Panc1 (cell line): ENCODE data around the gene ATM. TPM values are rescaled to one million over a fixed set of nuclear protein-coding genes. Genes with fewer than 3 reads are reported as not detected.

Experiments
- ATAC-seq: fragments of 200-7000 bp; cut with Tn5 transposase; 2 replicates; pipeline ENCODE4 v1.9.1; 2020; ENCODE audit warnings: mild to moderate bottlenecking, moderate library complexity
- BruUV-seq: library from RNA; stranded (reverse); fragments of 400-500 nt; replicated peaks from 2 replicates; lab custom pipeline; 2021; lab: Mats Ljungman, UMichigan
- CTCF ChIA-PET: fragments of 300-600 bp; sonication (Branson Sonifier 250); formaldehyde crosslinking; loops from one replicate; lab custom pipeline; 2022; ENCODE audit warnings: antibody characterized with exemption; lab: Charles Lee
- POLR2A ChIA-PET: fragments of 300-600 bp; sonication (Branson Sonifier 250); formaldehyde crosslinking; loops from one replicate; lab custom pipeline; 2022; ENCODE audit warnings: antibody characterized with exemption; lab: Charles Lee
- DNase-seq: peaks from one replicate; pipeline ENCODE4 v3.0.0-alpha.2; 2010; ENCODE audit warnings: low read depth, low spot score
- H3K27ac ChIP-seq: 2 replicates; pipeline ENCODE4 v1.5.1; 2011; ENCODE audit warnings: mild to moderate bottlenecking, low read length, inconsistent platforms
- H3K27me3 ChIP-seq: fragments of 200-500 bp; sonication (Bioruptor generic); 2 replicates; pipeline ENCODE4 v1.6.0; 2014; ENCODE audit warnings: low read length, inconsistent platforms; ENCODE audit not compliant: control insufficient read depth, insufficient read depth
- H3K36me3 ChIP-seq: fragments of 200-500 bp; sonication (Bioruptor generic); 2 replicates; pipeline ENCODE4 v1.5.1; 2014; ENCODE audit warnings: inconsistent platforms, mild to moderate bottlenecking, low read length, moderate library complexity; ENCODE audit not compliant: control insufficient read depth, insufficient read depth
- H3K4me1 ChIP-seq: 2 replicates; pipeline ENCODE4 v1.5.1; 2011; ENCODE audit warnings: inconsistent platforms, mild to moderate bottlenecking, low read length, moderate library complexity; ENCODE audit not compliant: control insufficient read depth, insufficient read depth
- H3K4me3 ChIP-seq, 2 experiments: 2 replicates each; pipeline ENCODE4 v1.5.1; 2011 to 2012; ENCODE audit warnings: low read depth in 2 of 2, low read length in 2 of 2, mild to moderate bottlenecking in 2 of 2, inconsistent platforms in 1 of 2, moderate library complexity in 1 of 2
- H3K9me3 ChIP-seq: fragments of 200-500 bp; sonication (Bioruptor generic); 2 replicates; pipeline ENCODE4 v1.5.1; 2014; ENCODE audit warnings: low read depth, mild to moderate bottlenecking, inconsistent platforms, low read length, moderate library complexity; ENCODE audit not compliant: control insufficient read depth, insufficient read depth
- POLR2AphosphoS5 ChIP-seq: IDR thresholded peaks from 2 replicates; pipeline ENCODE4 v1.6.1; 2012; ENCODE audit warnings: mild to moderate bottlenecking, low read depth, low read length, moderate library complexity
- SIN3A ChIP-seq: IDR thresholded peaks from 2 replicates; pipeline ENCODE4 v1.6.1; 2012; ENCODE audit warnings: low read depth, mild to moderate bottlenecking, low read length, moderate library complexity, borderline replicate concordance; ENCODE audit not compliant: insufficient read depth
- TCF7L2 ChIP-seq: IDR thresholded peaks from 2 replicates; pipeline ENCODE4 v1.6.1; 2011; ENCODE audit warnings: mild to moderate bottlenecking, low read depth, low read length, inconsistent platforms
- in situ Hi-C: cut with HindIII; loops from 2 replicates; pipeline ENCODE4 v1.10.0; 2016; ENCODE audit warnings: low sequenced_read_pairs, low pct_unique_long_range_greater_than_20kb
- intact Hi-C: fragments of 100-400 bp; cut with micrococcal nuclease; formaldehyde crosslinking; loops from one replicate; pipeline ENCODE4 v1.10.0; 2022; ENCODE audit not compliant: unreplicated experiment
- total RNA-seq: library from RNA; stranded (reverse); gene quantifications from one replicate; pipeline ENCODE4 v1.2.1, GENCODE V29; 2021; ENCODE audit not compliant: unreplicated experiment
- TF ChIP-seq, protein P1 (sequence below), 2 experiments: IDR thresholded peaks; 2 replicates each; pipeline ENCODE4 v1.6.1; 2011 to 2012; ENCODE audit warnings: low read depth in 2 of 2, control low read depth in 1 of 2, low read length in 1 of 2, mild to moderate bottlenecking in 1 of 2, moderate library complexity in 1 of 2; ENCODE audit not compliant: insufficient read depth in 1 of 2
- TF ChIP-seq, protein P2 (sequence below): fragments of 450-650 bp; IDR thresholded peaks from 2 replicates; pipeline ENCODE4 v1.5.1; 2017; ENCODE audit warnings: mild to moderate bottlenecking

Gene ATM
- total RNA-seq, 1 experiment from 2014 or later = 95.6 TPM

DNA sequence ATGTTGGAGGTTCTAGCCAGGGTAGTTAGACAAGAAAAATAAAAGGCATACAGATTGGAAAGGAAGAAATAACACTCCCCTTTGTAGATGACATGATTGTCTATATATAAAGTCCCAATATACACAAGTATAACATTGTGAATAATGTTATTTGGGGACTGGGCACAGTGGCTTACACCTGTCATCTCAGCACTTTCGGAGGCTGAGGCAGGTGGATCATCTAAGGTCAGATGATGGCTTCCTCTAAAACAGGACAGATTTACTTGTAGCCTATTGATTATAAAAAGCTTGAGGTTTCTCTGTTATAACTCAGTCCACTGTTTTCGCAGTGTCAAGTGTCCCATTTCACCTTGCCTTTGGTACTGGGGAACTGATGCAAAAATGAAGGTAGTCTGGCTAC, 19.6 kb downstream of the ATM start:
- Histone ChIP-seq H3K27ac (no peak overlapping the region), H3K4me1 (no peaks in the 10 kb centered on the region), H3K4me3 (no peak overlapping the region), H3K9me3 (no peaks in the 10 kb centered on the region), H3K36me3 (peaks cover 21% of the 10 kb centered on the region), H3K27me3 (no peaks in the 10 kb centered on the region)
- intact Hi-C loops = no loop called here
- ATAC-seq (no peak), DNase-seq (no peak)
- TF ChIP-seq TCF7L2 (no peak), POLR2AphosphoS5 (no peak), SIN3A (no peak)
- TF ChIP-seq, protein P1, sequence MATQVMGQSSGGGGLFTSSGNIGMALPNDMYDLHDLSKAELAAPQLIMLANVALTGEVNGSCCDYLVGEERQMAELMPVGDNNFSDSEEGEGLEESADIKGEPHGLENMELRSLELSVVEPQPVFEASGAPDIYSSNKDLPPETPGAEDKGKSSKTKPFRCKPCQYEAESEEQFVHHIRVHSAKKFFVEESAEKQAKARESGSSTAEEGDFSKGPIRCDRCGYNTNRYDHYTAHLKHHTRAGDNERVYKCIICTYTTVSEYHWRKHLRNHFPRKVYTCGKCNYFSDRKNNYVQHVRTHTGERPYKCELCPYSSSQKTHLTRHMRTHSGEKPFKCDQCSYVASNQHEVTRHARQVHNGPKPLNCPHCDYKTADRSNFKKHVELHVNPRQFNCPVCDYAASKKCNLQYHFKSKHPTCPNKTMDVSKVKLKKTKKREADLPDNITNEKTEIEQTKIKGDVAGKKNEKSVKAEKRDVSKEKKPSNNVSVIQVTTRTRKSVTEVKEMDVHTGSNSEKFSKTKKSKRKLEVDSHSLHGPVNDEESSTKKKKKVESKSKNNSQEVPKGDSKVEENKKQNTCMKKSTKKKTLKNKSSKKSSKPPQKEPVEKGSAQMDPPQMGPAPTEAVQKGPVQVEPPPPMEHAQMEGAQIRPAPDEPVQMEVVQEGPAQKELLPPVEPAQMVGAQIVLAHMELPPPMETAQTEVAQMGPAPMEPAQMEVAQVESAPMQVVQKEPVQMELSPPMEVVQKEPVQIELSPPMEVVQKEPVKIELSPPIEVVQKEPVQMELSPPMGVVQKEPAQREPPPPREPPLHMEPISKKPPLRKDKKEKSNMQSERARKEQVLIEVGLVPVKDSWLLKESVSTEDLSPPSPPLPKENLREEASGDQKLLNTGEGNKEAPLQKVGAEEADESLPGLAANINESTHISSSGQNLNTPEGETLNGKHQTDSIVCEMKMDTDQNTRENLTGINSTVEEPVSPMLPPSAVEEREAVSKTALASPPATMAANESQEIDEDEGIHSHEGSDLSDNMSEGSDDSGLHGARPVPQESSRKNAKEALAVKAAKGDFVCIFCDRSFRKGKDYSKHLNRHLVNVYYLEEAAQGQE (IDR thresholded peaks at IDR 0.05; ENCODE audit: insufficient read depth in 1 of 2, low read depth in 2 of 2, low read length in 1 of 2) = no peak
- TF ChIP-seq, protein P2, sequence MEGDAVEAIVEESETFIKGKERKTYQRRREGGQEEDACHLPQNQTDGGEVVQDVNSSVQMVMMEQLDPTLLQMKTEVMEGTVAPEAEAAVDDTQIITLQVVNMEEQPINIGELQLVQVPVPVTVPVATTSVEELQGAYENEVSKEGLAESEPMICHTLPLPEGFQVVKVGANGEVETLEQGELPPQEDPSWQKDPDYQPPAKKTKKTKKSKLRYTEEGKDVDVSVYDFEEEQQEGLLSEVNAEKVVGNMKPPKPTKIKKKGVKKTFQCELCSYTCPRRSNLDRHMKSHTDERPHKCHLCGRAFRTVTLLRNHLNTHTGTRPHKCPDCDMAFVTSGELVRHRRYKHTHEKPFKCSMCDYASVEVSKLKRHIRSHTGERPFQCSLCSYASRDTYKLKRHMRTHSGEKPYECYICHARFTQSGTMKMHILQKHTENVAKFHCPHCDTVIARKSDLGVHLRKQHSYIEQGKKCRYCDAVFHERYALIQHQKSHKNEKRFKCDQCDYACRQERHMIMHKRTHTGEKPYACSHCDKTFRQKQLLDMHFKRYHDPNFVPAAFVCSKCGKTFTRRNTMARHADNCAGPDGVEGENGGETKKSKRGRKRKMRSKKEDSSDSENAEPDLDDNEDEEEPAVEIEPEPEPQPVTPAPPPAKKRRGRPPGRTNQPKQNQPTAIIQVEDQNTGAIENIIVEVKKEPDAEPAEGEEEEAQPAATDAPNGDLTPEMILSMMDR = no peak
- CTCF ChIA-PET = no interaction called here
- POLR2A ChIA-PET = no interaction called here
- TSS peak; percentile 24 for BruUV-seq
- in situ Hi-C loops = no loop called here

DNA sequence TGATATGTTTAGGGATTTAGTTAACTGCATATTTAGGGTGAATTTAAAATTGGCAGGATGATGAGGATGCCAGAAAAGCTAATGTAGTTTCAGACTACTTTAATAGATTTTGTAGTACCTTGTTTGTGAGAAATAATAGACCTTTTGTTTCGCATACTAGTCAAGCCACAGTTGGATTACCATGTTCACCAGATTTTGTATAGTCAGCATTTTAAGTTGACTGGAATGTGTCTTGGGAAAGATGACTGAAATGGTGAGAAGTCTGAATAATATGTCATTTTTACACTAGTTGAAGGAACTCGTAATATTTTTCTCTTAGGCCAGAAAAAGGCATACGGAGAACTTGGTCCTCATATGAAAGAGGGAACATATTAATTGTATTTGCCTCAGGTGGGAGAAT, 23.4 kb downstream of the ATM start:
- no peak for DNase-seq
- Histone ChIP-seq H3K27ac (no peak overlapping the region), H3K9me3 (no peaks in the 10 kb centered on the region), H3K36me3 (peaks cover 32% of the 10 kb centered on the region), H3K4me3 (no peak overlapping the region), H3K4me1 (no peaks in the 10 kb centered on the region), H3K27me3 (no peaks in the 10 kb centered on the region)
- BruUV-seq = no TSS peak
- in situ Hi-C loops (no loop called here), intact Hi-C loops (no loop called here)
- no peak for ATAC-seq
- POLR2A ChIA-PET = interaction anchor here (0.7 kb wide), 1 partner anchor 697 kb away, joined by 12 read pairs; no protein-coding TSS in a partner anchor
- CTCF ChIA-PET = no interaction called here
- TF ChIP-seq, protein P1 (IDR thresholded peaks at IDR 0.05; ENCODE audit: insufficient read depth in 1 of 2, low read depth in 2 of 2, low read length in 1 of 2) = no peak
- no peak for TF ChIP-seq TCF7L2
